Effector memory CD4-positive, alpha-beta T cell (primary cell): Measurements from ENCODE around the gene B9D2.

ENCODE experiments used
- DNase-seq, 3 donors: peaks; one replicate each; pipeline ENCODE4 v3.0.0-alpha.2; 2020
- H3K27ac ChIP-seq: 2 replicates; pipeline ENCODE4 v1.7.0; 2013; ENCODE audit warnings: mild to moderate bottlenecking, low read length, moderate library complexity; ENCODE audit not compliant: insufficient read depth, poor library complexity, severe bottlenecking
- H3K27me3 ChIP-seq: replicated peaks from 2 replicates; pipeline ENCODE4 v1.7.0; 2013; ENCODE audit warnings: mild to moderate bottlenecking, low read length; ENCODE audit not compliant: insufficient read depth, control insufficient read depth, poor library complexity, severe bottlenecking
- H3K36me3 ChIP-seq: 2 replicates; pipeline ENCODE4 v1.7.0; 2013; ENCODE audit warnings: mild to moderate bottlenecking, low read length, moderate library complexity; ENCODE audit not compliant: control insufficient read depth, insufficient read depth
- H3K4me1 ChIP-seq: 2 replicates; pipeline ENCODE4 v1.7.0; 2013; ENCODE audit warnings: low read length, mild to moderate bottlenecking; ENCODE audit not compliant: control insufficient read depth, insufficient read depth, poor library complexity, severe bottlenecking
- H3K4me3 ChIP-seq: 2 replicates; pipeline ENCODE4 v1.7.0; 2013; ENCODE audit warnings: low read length, low read depth, mild to moderate bottlenecking; ENCODE audit not compliant: insufficient read depth, poor library complexity, severe bottlenecking
- H3K9me3 ChIP-seq: 2 replicates; pipeline ENCODE4 v1.7.0; 2013; ENCODE audit warnings: mild to moderate bottlenecking, low read length, moderate library complexity; ENCODE audit not compliant: control insufficient read depth

B9D2 gene

GRCh38 chr19:41324921-41325639 is 38.9 kb downstream of the B9D2 start:
- Histone ChIP-seq H3K36me3 (peaks cover 18% of the 10 kb centered on the region), H3K4me3 (no peak overlapping the region)
- no peak for DNase-seq

GRCh38 chr19:41324231-41324702 is 39.7 kb downstream of the B9D2 start:
- DNase-seq = no peak
- Histone ChIP-seq H3K36me3 (peaks cover 25% of the 10 kb centered on the region), H3K4me1 (peaks cover 30% of the 10 kb centered on the region), H3K4me3 (no peak overlapping the region), H3K9me3 (no peaks in the 10 kb centered on the region), H3K27me3 (no peaks in the 10 kb centered on the region), H3K27ac (no peak overlapping the region)

More at GRCh38 chr19:41324921-41325639, 38.9 kb downstream of the B9D2 start:
- Histone ChIP-seq H3K27me3 (no peaks in the 10 kb centered on the region), H3K27ac (no peak overlapping the region), H3K4me1 (peaks cover 35% of the 10 kb centered on the region), H3K9me3 (no peaks in the 10 kb centered on the region)

GRCh38 chr19:41323430-41324125 is 40.4 kb downstream of the B9D2 start:
- Histone ChIP-seq H3K27ac (no peak overlapping the region), H3K4me3 (no peak overlapping the region), H3K36me3 (peaks cover 32% of the 10 kb centered on the region), H3K4me1 (peaks cover 24% of the 10 kb centered on the region), H3K9me3 (no peaks in the 10 kb centered on the region), H3K27me3 (no peaks in the 10 kb centered on the region)
- DNase-seq = no peak

GRCh38 chr19:41323023-41323422 is 40.9 kb downstream of the B9D2 start:
- no peak for DNase-seq
- H3K27me3 ChIP-seq = no peaks in the 10 kb centered on the region
- peaks cover 19% of the 10 kb centered on the region for H3K4me1 ChIP-seq
- H3K9me3 ChIP-seq = no peaks in the 10 kb centered on the region
- peaks cover 38% of the 10 kb centered on the region for H3K36me3 ChIP-seq
- no peak overlapping the region for H3K4me3 ChIP-seq
- H3K27ac ChIP-seq = peak overlapping the region; percentile 5

- Histone ChIP-seq H3K4me3 (no peak overlapping the region), H3K27me3 (no peaks in the 10 kb centered on the region), H3K9me3 (no peaks in the 10 kb centered on the region), H3K36me3 (peaks cover 41% of the 10 kb centered on the region), H3K4me1 (peaks cover 13% of the 10 kb centered on the region), H3K27ac (no peak overlapping the region)
- DNase-seq = no peak
Measured at GRCh38 chr19:41322451-41322850, 41.5 kb downstream of the B9D2 start.

GRCh38 chr19:41321600-41322270 is 42.2 kb downstream of the B9D2 start:
- Histone ChIP-seq H3K27ac (no peak overlapping the region), H3K9me3 (no peaks in the 10 kb centered on the region), H3K4me1 (peaks cover 6% of the 10 kb centered on the region), H3K27me3 (no peaks in the 10 kb centered on the region), H3K36me3 (peaks cover 49% of the 10 kb centered on the region), H3K4me3 (no peak overlapping the region)
- no peak for DNase-seq

- Histone ChIP-seq H3K9me3 (no peaks in the 10 kb centered on the region), H3K27ac (no peak overlapping the region), H3K27me3 (no peaks in the 10 kb centered on the region), H3K4me1 (peaks cover under 1% of the 10 kb centered on the region), H3K4me3 (no peak overlapping the region), H3K36me3 (peaks cover 54% of the 10 kb centered on the region)
- no peak for DNase-seq
Measured at GRCh38 chr19:41321204-41321599, 42.7 kb downstream of the B9D2 start.

GRCh38 chr19:41320568-41320967 is 43.4 kb downstream of the B9D2 start:
- Histone ChIP-seq H3K4me1 (no peaks in the 10 kb centered on the region), H3K9me3 (no peaks in the 10 kb centered on the region), H3K27me3 (no peaks in the 10 kb centered on the region), H3K36me3 (peaks cover 60% of the 10 kb centered on the region), H3K27ac (no peak overlapping the region), H3K4me3 (no peak overlapping the region)
- no peak for DNase-seq

GRCh38 chr19:41320185-41320518 is 43.8 kb downstream of the B9D2 start:
- Histone ChIP-seq H3K4me3 (no peak overlapping the region), H3K4me1 (no peaks in the 10 kb centered on the region), H3K36me3 (peaks cover 60% of the 10 kb centered on the region)

More at GRCh38 chr19:41320185-41320518, 43.8 kb downstream of the B9D2 start:
- Histone ChIP-seq H3K27me3 (no peaks in the 10 kb centered on the region), H3K9me3 (no peaks in the 10 kb centered on the region), H3K27ac (no peak overlapping the region)
- no peak for DNase-seq
